IMR-90 (cell line): ENCODE results near the gene PTGR1. TPM values are rescaled to one million over a fixed set of nuclear protein-coding genes. Genes with fewer than 3 reads are reported as not detected.

Experiments used
- ATAC-seq: fragments of 200-7000 bp; cut with Tn5 transposase; 2 replicates; pipeline ENCODE4 v1.9.1; 2020; ENCODE audit warnings: low read depth, mild to moderate bottlenecking, moderate library complexity
- BruUV-seq: library from RNA; stranded (reverse); fragments of 400-500 nt; replicated peaks from 2 replicates; lab custom pipeline; 2021; lab: Mats Ljungman, UMichigan
- CTCF ChIA-PET: fragments of 300-600 bp; formaldehyde crosslinking; extraction: SDS; loops from one replicate; lab custom pipeline; 2021; ENCODE audit warnings: antibody characterized with exemption; lab: Yijun Ruan, JAX
- POLR2A ChIA-PET: fragments of 300-600 bp; sonication (Branson Sonifier 250); formaldehyde crosslinking; loops from one replicate; lab custom pipeline; 2022; ENCODE audit warnings: antibody characterized with exemption; ENCODE audit not compliant: unreplicated experiment; lab: Charles Lee
- DNase-seq: peaks from one replicate; pipeline ENCODE4 v3.0.0; 2013
- H2AFZ ChIP-seq: replicated peaks from 2 replicates; pipeline ENCODE3; 2013; ENCODE audit warnings: low read length, mild to moderate bottlenecking; ENCODE audit not compliant: poor library complexity
- H2AK5ac ChIP-seq: 2 replicates; pipeline ENCODE4 v1.6.1; 2013; ENCODE audit warnings: low read depth, low read length, inconsistent platforms
- H2AK9ac ChIP-seq: replicated peaks from 2 replicates; pipeline ENCODE3; 2013; ENCODE audit warnings: mild to moderate bottlenecking, low read depth, low read length, moderate library complexity; ENCODE audit not compliant: poor library complexity
- H2BK120ac ChIP-seq: 2 replicates; pipeline ENCODE4 v1.6.1; 2013; ENCODE audit warnings: low read depth, low read length, inconsistent platforms
- H2BK15ac ChIP-seq: 3 replicates; pipeline ENCODE4 v1.6.1; 2013; ENCODE audit warnings: low read depth, low read length, inconsistent platforms
- H2BK20ac ChIP-seq: 2 replicates; pipeline ENCODE4 v1.6.1; 2013; ENCODE audit warnings: low read depth, mild to moderate bottlenecking, inconsistent platforms, low read length, moderate library complexity
- H2BK5ac ChIP-seq: 2 replicates; pipeline ENCODE4 v1.6.1; 2013; ENCODE audit warnings: mild to moderate bottlenecking, low read depth, low read length, inconsistent platforms; ENCODE audit not compliant: poor library complexity, severe bottlenecking
- H3K14ac ChIP-seq: replicated peaks from 2 replicates; pipeline ENCODE4 v1.6.1; 2013; ENCODE audit warnings: low read depth, low read length, inconsistent platforms
- H3K18ac ChIP-seq: 2 replicates; pipeline ENCODE4 v1.6.1; 2013; ENCODE audit warnings: low read depth, low read length, control low read depth
- H3K23ac ChIP-seq: 2 replicates; pipeline ENCODE4 v1.6.1; 2013; ENCODE audit warnings: low read depth, low read length, inconsistent platforms
- H3K27ac ChIP-seq: 2 replicates; pipeline ENCODE4 v1.5.1; 2013; ENCODE audit warnings: mild to moderate bottlenecking, control low read depth, low read length; ENCODE audit not compliant: insufficient read depth
- H3K27me3 ChIP-seq: 2 replicates; pipeline ENCODE4 v1.6.1; 2013; ENCODE audit warnings: low read length; ENCODE audit not compliant: control insufficient read depth, insufficient read depth
- H3K36me3 ChIP-seq: 2 replicates; pipeline ENCODE4 v1.6.1; 2013; ENCODE audit warnings: low read length, mixed read lengths; ENCODE audit not compliant: control insufficient read depth, insufficient read depth
- H3K4ac ChIP-seq: 2 replicates; pipeline ENCODE4 v1.6.1; 2013; ENCODE audit warnings: low read depth, low read length, inconsistent platforms
- H3K4me1 ChIP-seq: 2 replicates; pipeline ENCODE4 v1.6.1; 2013; ENCODE audit warnings: low read length, mixed read lengths; ENCODE audit not compliant: control insufficient read depth, insufficient read depth
- H3K4me2 ChIP-seq: 2 replicates; pipeline ENCODE4 v1.6.1; 2013; ENCODE audit warnings: low read depth, mild to moderate bottlenecking, control low read depth, low read length, moderate library complexity
- H3K4me3 ChIP-seq: 2 replicates; pipeline ENCODE4 v1.5.1; 2013; ENCODE audit warnings: low read depth, mild to moderate bottlenecking, control low read depth, low read length, moderate library complexity; ENCODE audit not compliant: insufficient read depth
- H3K56ac ChIP-seq: 2 replicates; pipeline ENCODE4 v1.6.1; 2013; ENCODE audit warnings: low read length, inconsistent platforms; ENCODE audit not compliant: insufficient read depth; ENCODE audit errors: extremely low read depth
- H3K79me1 ChIP-seq, 2 experiments: 2 replicates each; pipeline ENCODE4 v1.6.1; 2013; ENCODE audit warnings: low read length in 2 of 2, inconsistent platforms in 1 of 2, low read depth in 1 of 2
- H3K9ac ChIP-seq: 2 replicates; pipeline ENCODE4 v1.6.1; 2013; ENCODE audit warnings: low read depth, low read length, control low read depth
- H3K9me1 ChIP-seq: 2 replicates; pipeline ENCODE4 v1.6.1; 2013; ENCODE audit warnings: low read length, inconsistent platforms; ENCODE audit not compliant: insufficient read depth
- H3K9me3 ChIP-seq: 2 replicates; pipeline ENCODE4 v1.6.1; 2013; ENCODE audit warnings: low read length; ENCODE audit not compliant: control insufficient read depth, insufficient read depth
- H4K20me1 ChIP-seq: 2 replicates; pipeline ENCODE4 v1.6.1; 2013; ENCODE audit warnings: low read length, inconsistent platforms; ENCODE audit not compliant: insufficient read depth
- H4K5ac ChIP-seq: 2 replicates; pipeline ENCODE4 v1.6.1; 2013; ENCODE audit warnings: mild to moderate bottlenecking, low read depth, low read length, control low read depth
- H4K8ac ChIP-seq, 2 experiments: 2 replicates each; pipeline ENCODE4 v1.6.1; 2013; ENCODE audit warnings: low read depth in 2 of 2, low read length in 2 of 2, control low read depth in 1 of 2, inconsistent platforms in 1 of 2
- H4K91ac ChIP-seq: 2 replicates; pipeline ENCODE4 v1.6.1; 2013; ENCODE audit warnings: low read depth, low read length, inconsistent platforms; ENCODE audit not compliant: insufficient read depth
- BHLHE40 ChIP-seq: fragments of 150-350 bp; IDR thresholded peaks from 2 replicates; pipeline ENCODE4 v1.6.1; 2016; ENCODE audit warnings: mild to moderate bottlenecking, low read depth, low read length
- CEBPB ChIP-seq: IDR thresholded peaks from 2 replicates; pipeline ENCODE4 v1.6.1; 2012; ENCODE audit warnings: low read depth, low read length, improper control_type of control experiment
- MXI1 ChIP-seq: IDR thresholded peaks from 2 replicates; pipeline ENCODE4 v1.6.1; 2012; ENCODE audit warnings: low read depth, mild to moderate bottlenecking, low read length, moderate library complexity, borderline replicate concordance
- NFE2L2 ChIP-seq: fragments of 150-350 bp; IDR thresholded peaks from 2 replicates; pipeline ENCODE4 v1.6.1; 2016; ENCODE audit warnings: low read depth, mild to moderate bottlenecking, low read length
- RCOR1 ChIP-seq: IDR thresholded peaks from 2 replicates; pipeline ENCODE4 v1.6.1; 2012; ENCODE audit warnings: mild to moderate bottlenecking, low read length, improper control_type of control experiment; ENCODE audit not compliant: insufficient replicate concordance
- dilution Hi-C: fragments of 300-500 bp; cut with HindIII; formaldehyde crosslinking; loops from one replicate; pipeline ENCODE4 v1.14.3; 2018; ENCODE audit warnings: low sequenced_read_pairs; ENCODE audit not compliant: unreplicated experiment
- in situ Hi-C: fragments of 300-500 bp; cut with MboI; formaldehyde crosslinking; loops from 3 replicates; pipeline ENCODE4 v1.14.3; 2019; ENCODE audit warnings: low sequenced_read_pairs, inconsistent platforms, mixed read lengths
- intact Hi-C: fragments of 100-400 bp; cut with micrococcal nuclease; formaldehyde crosslinking; loops from 2 replicates; pipeline ENCODE4 v1.10.0; 2022
- polyA plus RNA-seq, 3 experiments: library from polyadenylated mRNA; depleted of rRNA; stranded (reverse); fragments of >200 nt; gene quantifications; 2 replicates each; pipeline ENCODE4 v1.2.3, GENCODE V29; 2012; ENCODE audit warnings: low replicate concordance in 1 of 3
- total RNA-seq: library from RNA; depleted of rRNA; stranded (reverse); fragments of >200 nt; gene quantifications from 2 replicates; pipeline ENCODE4 v1.2.3, GENCODE V29; 2012

Gene PTGR1
- total and polyA plus RNA-seq, 2 of the 4 experiments (the other 2 are of a cell fraction) = 45.9 to 72.7 TPM

GRCh38 chr9:111561165-111561719 is 38.2 kb downstream of the PTGR1 start:
- Histone ChIP-seq H2BK15ac (no peak overlapping the region), H2AK5ac (no peak overlapping the region), H2AK9ac (no peak overlapping the region), H4K91ac (no peak overlapping the region), H4K5ac (no peak overlapping the region), H4K8ac (no peak overlapping the region), H2BK5ac (no peak overlapping the region), H3K4me2 (no peak overlapping the region), H3K4me3 (no peak overlapping the region), H3K23ac (no peak overlapping the region), H3K79me1 (no peaks in the 10 kb centered on the region), H3K4ac (no peak overlapping the region), H3K9me1 (no peaks in the 10 kb centered on the region), H3K27ac (no peak overlapping the region), H3K4me1 (no peaks in the 10 kb centered on the region), H3K18ac (no peak overlapping the region), H3K9me3 (peaks cover 17% of the 10 kb centered on the region), H3K14ac (no peak overlapping the region), H3K27me3 (no peaks in the 10 kb centered on the region), H2BK120ac (no peak overlapping the region), H3K9ac (no peak overlapping the region), H3K56ac (no peak overlapping the region), H3K36me3 (peaks cover 28% of the 10 kb centered on the region), H2AFZ (no peak overlapping the region), H4K20me1 (no peaks in the 10 kb centered on the region), H2BK20ac (no peak overlapping the region)
- TF ChIP-seq RCOR1 = no peak
- TF ChIP-seq MXI1 = no peak
- no peak for TF ChIP-seq CEBPB
- TF ChIP-seq NFE2L2 = no peak
- no peak for TF ChIP-seq BHLHE40
- dilution Hi-C loops = no loop called here
- ChIA-PET CTCF (no interaction called here), POLR2A (no interaction called here)
- intact Hi-C loops = no loop called here
- DNase-seq = no peak
- no peak for ATAC-seq
- in situ Hi-C loops = no loop called here
- no TSS peak for BruUV-seq
